SW480 (cell line): Measurements from ENCODE around the gene ACADM.
"Not testable (repeated sequence)": the region's sequence is repeated elsewhere in the genome, so short reads cannot be mapped to it uniquely, and the experiment has no call there.

Source experiments
- DNase-seq: peaks from one replicate; pipeline ENCODE4 v3.0.0-alpha.2; 2016; ENCODE audit warnings: low spot score

ACADM gene

DNA sequence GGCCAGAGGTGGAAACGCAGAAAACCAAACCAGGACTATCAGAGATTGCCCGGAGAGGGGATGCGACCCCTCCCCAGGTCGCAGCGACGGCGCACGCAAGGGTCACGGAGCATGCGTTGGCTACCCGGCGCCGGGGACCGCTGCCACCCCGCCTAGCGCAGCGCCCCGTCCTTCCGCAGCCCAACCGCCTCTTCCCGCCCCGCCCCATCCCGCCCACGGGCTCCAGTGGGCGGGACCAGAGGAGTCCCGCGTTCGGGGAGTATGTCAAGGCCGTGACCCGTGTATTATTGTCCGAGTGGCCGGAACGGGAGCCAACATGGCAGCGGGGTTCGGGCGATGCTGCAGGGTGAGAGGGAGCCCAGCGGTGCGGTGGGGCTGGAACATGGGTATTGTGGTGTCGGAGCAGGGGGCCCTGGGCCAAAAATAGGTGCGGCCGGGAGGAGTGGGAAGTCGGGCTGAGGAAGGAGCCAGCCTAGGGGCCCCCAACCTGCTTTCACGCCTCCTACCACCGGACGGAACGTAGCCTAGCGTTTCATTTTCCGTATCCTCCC is at the start of gene ACADM:
ACADM (plus strand) TSS at position 238 of the 551 bp plus-strand sequence; CDS start at position 317, 79 bp downstream.
- DNase-seq = peak; percentile 81

DNA sequence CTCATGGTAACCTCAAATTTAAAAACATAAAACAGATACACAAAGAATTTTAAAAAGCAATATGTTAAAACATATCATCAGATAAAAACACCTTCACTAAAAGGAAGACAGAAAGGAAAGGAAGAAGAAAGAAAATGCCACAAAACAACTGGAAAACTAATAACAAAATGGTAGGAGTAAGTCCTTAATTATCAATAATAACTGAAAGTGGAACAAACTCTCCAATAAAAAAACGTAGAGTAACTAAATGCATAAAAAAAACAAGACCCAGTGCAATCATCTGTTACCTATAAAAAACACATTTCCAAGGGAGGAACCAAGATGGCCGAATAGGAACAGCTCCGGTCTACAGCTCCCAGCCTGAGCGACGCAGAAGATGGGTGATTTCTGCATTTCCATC is 47.1 kb upstream of the ACADM start:
- DNase-seq = no peak

DNA sequence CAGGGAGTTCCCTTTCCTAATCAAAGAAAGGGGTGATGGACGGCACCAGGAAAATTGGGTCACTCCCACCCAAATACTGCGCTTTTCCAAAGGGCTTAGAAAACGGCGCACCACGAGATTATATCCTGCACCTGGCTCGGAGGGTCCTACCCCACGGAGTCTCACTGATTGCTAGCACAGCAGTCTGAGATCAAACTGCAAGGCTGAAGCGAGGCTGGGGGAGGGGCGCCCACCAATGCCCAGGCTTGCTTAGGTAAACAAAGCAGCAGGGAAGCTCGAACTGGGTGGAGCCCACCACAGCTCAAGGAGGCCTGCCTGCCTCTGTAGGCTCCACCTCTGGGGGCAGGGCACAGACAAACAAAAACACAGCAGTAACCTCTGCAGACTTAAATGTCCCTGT is 46.5 kb upstream of the ACADM start:
- not testable (repeated sequence) for DNase-seq

DNA sequence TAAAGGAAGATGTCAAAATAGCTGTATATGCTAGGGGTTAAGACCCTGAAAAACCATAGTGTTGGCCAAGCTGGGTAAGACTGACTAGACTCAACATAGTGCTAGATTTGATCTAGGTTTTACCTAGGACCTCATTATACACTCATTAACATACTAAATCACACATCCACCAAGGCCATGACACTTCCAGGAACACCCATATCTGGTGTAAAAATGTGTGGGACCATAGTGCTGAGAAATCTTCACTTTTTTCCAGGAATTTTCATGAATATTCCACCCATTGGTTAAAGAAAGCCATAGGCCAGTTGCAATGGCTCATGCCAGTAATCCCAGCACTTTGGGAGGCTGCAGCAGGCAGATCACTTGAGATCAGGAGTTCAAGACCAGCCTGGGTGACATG is 34.0 kb upstream of the ACADM start:
- DNase-seq = no peak

DNA sequence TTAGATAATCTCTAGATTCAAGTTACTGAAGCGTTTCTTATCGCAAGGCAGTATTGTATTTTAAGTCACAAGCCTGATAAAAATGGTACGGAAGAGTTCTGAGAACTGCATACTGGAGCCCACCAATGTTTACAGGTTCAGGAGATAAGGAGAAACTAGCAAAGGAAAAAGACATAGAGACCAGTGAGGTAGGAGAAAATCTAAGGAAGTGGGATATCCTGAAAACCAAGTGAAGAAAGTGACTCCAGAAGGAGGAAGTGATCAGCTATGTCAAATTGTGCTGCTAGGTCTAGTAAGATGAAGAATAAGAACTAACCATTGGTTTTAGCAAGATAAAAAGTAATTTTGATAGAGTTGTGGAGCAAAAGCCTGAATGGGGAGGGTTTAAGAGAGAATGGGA is 31.0 kb upstream of the ACADM start:
- no peak for DNase-seq

DNA sequence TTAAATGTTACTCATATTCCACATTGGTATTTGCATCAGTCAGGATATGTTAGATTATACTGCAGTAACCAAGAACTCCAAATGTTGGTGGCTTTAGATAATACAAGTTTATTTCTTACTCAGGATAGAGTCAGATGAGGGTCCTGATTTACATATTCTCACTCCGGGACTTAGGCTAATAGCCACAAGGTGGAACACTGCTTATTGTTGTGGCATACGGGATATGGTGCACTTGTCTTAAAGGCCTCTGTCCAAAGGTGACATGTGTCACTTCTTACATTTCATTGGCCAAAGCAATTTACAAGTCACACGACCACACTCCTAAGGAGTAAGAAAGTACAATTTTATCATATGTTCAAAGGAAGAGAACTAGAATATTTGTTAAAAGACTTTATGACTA is 28.5 kb upstream of the ACADM start:
- DNase-seq = no peak

DNA sequence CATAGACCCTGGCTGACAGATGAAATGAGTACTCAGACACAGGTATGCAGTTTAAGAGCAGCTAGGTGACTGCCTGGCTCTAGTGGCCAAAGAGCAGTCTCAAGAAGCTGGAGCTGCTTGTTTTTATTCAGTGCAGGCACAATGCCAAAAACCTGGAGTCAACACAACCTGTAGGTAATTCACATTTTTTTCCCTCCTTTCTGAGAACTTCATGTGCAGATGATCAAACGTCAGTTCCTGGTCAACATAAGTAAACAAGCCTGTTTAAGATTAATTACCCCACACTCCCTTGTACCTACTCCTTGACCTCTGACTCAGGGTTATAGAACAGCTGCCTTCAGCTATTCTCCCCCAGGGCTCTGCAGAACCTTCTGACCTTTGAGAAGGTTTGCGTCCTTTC is 17.3 kb upstream of the ACADM start:
- DNase-seq = no peak

DNA sequence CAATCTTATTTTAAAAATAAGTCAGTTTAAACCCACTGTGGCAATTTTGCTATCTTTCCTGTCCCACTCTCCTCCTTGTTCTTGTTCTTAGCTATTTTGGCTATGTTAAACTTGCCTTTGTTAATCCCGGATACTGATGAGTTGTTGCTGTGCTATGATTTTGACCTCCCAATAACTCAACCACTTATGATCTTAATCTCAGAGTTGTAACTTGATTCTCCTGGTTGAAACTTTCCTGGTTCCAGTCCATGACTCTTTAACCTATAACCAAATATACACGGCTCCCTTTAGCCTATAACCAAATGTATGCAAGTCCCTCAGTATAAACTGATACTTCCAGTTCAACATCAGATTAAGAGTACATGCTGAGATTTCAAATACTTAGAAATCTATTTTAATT is 15.6 kb upstream of the ACADM start:
- no peak for DNase-seq

DNA sequence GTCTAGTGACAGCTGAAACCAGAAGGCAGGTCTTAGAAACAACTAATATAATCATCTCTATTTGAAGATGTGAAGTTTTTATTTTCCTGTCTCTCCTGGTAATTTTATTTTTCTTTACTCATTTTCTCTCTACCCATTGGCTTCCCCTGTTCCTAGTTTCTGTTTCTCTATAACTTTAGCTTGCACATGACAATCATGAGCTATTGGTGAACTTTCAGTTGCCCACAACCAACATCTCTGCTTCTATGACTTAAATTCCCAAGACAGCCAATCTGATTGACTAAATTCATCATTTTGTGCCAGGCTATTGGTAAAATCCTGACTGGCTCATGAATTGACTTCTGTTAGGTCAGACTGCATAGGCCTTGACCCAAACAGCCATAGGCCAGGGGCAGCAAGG is 13.7 kb upstream of the ACADM start:
- DNase-seq = no peak

DNA sequence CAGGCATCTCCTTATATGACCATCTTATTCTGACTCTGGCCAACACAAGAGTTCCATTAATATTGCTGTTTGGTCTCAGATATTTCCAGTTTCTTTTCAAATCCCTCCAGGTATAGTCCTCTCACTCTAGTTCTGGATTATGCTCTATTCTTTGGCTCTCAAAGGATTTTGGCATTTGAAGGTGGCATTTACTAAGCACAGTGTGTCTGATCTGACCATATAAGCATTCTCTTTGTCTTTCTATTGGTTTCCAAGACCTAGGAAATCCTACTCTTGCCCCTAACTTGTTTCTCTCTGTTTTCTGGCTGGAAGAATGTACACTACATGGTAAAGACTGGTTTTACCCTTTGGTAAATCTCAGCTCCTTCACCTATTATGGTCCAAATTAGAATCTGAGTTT is 12.7 kb upstream of the ACADM start:
- DNase-seq = no peak

DNA sequence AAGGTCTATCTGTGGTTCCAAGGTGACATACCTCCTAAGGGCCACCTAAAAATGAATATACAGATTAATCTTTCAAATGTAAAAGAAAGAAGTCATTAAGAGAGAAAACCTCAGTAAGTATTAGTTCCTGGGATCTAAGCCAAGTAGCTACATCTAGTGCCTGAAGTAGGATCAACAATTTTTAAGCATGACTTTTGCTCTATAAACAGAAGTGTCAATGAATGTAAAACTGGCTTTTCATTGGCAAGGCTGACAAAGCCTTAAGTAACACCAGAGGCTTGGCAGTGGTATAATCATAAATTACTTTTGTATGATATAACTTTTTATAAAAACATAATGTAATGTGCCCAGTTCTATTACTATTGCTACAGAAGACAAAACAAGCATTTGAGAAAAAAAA is 12.2 kb upstream of the ACADM start:
- DNase-seq = no peak

DNA sequence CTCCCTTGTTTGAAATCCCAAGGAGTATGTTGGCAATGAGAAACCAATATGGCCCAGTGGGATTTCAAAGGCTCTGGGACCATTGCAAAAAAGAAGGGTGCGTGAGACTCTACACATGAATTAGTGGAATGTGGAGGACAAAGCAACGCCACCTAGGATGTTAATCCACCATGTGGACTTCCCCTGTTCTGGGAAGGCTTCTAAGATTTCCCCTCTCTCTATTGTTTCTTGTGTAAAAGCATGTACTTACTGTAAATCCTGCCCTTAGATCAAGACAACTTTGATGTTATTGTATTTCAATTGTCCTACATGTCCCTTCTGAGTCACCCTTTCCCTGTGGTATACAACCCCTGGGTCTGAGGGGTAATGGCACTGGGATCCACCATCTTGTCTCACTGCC is 4.7 kb upstream of the ACADM start:
- no peak for DNase-seq

DNA sequence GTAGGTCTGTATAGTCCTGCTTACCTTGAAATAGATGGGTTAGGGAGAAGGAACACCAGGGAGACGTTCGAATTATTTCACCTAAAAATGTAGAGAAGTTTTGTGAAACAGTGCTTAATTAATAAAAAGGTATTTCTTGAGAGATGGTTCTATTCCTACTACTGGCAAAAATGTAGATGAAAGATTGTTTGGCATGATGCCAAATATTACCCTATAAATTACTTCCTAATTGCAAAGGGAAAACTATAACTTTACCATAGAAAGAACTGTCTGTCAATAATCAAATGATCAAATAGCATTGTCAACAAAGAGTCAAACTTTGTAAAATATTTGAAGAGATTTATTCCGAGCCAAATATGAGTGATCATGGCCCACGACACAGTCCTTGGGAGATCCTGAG is 4.2 kb upstream of the ACADM start:
- no peak for DNase-seq

DNA sequence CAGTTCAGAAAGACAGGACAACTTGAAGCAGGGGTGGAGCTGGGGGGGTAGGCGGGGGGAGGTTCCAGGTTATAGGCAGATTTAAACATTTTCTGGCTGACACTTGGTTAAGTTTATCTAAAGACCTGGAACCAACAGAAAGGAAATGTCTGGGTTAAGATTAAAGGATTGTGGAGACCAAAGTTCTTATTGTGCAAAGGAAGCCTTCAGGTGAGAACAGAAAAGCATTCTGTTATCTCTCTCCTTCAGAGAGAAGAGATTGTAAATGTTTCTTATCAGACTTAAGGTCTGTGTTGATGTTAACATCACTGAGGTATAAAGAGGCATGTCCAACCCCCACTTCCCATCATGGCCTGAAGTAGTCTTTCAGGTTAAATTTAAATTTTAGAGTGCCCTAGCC is 3.7 kb upstream of the ACADM start:
- no peak for DNase-seq

DNA sequence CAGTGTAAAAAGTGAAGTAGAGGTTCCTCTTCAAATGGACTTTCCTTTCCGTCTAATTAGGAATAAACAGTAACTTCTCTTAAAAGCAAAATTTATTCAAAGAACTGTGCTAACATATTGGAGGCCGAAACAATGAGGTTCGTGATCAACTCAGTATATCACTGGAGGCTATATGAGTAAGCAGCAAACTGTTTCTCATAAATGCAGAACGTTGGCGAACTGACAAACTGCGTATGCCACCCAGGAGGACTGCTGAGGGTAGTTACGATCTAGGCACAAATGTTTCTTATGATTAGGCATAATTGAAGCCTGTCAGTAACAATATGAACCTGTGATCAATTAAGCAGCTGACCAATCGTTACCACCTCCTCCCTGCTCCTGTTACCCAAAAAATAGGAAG is 2.3 kb upstream of the ACADM start:
- not testable (repeated sequence) for DNase-seq

DNA sequence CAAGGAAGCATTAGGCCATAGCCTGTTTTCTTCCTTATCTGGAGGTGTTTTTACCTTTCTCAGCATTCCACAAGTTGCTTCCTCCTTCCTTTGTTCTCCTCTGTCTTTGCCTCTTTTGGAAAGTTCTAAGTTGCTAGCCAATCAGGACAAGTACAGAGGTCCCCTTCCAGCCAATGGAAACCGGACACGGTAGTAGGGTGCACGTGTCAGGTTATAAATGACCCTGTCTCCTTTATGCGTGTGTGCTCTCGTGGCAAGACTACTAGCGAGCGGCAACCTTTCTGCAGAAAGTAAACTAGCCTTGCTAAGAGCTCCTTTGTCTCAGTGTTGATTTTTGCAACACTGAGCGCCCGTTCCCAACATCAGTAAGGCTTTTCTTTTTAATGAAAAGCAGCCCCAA is 1.5 kb upstream of the ACADM start:
- no peak for DNase-seq

DNA sequence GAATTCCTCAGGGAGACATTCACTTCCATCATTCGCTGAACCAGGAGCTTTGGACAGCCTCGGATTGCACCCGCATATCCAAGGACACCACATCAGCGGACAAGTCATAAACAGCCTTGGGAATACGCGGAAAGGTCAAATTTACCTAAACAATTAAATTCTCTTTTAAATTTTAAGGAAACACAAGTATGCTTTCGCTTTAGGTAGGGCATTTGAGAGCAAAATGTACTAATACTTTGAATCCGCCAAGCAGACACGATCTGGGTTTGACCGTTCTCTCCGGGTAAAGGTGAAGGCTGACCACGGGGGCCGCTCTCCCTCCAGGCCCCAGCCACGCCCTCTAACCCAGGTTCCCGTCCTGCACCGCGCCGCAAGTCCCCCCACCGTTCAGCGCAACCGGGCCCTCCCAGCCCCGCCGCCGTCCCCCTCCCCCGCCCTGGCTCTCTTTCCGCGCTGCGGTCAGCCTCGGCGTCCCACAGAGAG is 479 bp upstream of the ACADM start:
- DNase-seq = peak; percentile 87

DNA sequence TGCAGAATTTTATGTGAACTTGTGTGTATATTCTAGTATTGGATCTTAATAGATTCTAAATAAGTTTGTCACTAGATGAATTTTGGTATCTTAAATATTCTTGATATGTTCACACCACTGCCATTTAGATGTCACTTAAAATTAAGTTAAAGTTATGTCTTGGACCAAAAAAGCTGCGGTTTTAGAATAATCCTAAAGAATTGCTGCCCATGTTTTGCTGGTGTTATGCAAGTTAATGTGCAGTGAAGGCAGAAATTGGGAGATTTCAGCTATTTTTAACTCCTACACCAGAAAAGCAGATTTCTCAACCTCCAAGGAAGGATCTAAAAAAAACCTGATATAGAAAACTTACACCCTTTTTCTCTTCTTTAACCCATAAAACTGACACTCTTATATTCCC is 757 bp downstream of the ACADM start:
- no peak for DNase-seq

DNA sequence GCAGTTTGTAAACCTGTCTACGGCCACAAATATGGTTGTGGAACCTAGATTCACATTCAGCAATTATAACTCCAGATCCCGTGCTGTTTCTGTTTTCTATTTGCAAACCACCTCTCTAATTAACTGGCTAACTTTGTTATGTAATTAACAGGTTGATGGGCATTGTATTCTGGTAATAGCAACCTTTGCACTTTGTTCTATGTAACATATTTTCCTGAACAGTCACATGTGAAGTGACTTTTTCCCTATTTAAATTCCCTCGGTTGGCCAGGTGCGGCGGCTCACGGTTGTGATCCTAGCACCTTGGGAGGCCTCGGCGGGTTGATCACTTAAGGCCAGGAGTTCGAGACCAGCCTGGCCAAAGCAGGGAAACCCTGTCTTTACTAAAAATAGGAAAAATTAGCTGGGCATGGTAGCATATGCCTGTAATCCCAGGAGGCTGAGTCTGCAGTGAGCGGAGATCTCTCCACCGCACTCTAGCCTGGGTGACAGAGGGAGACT is 1.4 kb downstream of the ACADM start:
- peak; percentile 64 for DNase-seq

DNA sequence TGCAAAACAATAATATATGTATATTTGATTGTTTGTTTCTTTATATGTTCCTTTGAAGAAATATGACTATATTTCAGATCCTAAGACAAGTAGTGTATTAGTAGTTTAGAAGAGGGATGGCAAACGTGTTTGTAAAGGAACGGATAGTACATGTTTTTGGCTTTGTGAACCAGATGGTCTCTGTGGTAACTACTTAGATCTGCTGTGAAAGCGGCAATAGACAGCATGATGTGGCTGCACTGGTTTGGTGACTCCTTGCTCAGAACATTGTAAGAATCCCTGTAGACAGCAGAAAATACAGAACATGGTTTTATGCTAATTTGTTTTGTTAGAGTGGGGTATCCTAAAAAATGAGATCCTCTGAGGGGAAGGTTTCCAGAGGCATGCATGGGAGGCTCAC is 3.1 kb downstream of the ACADM start:
- no peak for DNase-seq

DNA sequence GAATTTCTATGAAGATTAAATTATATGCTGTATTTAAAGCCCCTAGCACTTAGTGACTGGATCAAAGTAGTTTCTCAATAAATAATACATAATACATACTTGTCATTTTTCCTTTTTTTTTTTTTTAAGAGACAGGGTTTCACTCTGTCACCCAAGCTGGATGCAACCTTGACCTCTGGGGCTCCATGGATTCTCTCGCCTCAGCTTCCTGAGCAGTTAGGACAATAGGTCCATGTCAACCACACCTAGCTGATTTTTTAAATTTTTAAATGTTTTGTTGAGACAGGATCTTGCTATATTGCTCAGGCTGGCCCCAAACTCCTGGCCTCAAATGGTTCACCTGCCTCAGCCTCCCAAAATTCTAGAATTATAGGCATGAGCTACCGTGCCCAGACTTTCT is 5.9 kb downstream of the ACADM start:
- no peak for DNase-seq

DNA sequence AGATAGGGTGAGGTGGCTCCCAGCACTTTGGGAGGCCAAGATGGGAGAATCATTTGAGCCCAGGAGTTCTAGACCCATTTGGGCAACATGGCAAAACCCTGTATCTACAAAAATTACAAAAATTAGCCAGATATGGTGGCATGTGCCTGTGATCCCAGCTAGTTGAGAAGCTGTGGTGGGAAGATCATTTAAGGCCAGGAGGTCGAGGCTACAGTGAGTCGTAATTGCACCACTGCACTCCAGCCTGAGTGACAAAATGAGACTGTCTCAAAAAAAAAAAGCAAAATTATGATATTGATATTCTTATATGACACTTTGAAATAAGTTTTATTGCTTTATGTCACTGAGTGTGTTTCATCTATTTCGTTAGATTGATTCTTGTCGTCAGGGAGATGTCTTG is 7.4 kb downstream of the ACADM start:
- no peak for DNase-seq

DNA sequence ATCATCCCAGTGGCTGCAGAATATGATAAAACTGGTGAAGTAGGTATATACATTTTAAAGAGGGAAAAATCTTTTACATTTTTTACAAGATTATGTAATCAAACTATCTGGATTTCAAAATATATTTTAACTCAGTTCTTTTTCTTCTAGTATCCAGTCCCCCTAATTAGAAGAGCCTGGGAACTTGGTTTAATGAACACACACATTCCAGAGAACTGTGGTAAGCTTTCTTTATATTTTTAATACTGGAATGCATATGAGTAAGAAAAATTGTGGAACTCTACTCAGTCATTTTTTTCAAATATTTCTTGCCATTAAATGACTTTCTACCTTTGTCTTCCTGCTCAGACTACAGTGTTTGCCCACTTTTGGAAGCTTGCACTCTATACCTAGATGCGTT is 8.2 kb downstream of the ACADM start:
- DNase-seq = no peak

DNA sequence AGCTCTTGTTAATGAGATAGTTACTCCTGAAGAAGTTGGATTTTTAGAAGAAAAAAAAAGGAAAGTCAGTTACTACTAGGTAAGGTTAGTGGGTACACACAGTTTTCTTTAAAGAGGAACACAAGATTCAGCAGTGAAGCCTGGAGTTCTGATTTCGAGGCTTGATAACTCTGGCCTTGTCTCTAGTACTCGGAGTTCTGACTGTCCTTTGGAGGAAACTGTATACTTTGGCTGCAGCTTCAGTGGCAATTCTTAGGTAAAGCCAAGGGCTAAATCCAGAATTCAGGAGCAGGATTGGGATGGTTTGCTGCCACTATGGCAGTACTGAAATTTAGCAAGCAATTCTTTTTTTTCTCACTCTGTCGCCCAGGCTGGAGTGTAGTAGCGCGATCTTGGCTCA is 9.2 kb downstream of the ACADM start:
- no peak for DNase-seq

DNA sequence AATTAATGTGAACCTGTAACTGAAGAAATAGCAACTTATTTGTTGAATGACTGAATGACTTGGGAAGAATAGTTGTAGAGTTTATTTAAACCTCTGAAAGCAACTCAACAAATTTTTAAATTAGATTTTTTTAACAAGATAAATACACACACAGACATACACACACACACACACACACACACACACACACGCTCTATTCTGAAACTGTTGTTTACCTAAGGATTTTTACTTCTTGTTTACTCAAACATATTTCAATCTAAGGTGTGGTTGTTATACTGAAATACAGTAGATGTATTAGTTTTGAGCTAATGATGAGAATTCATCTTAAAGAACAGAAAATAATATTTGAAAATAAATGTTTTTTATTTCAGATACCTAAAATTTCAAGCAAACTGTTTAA is 11.5 kb downstream of the ACADM start:
- no peak for DNase-seq
